Type B pancreatic cell (in vitro differentiated cells): ENCODE measurements around the gene PLCL2. TPM values are rescaled to one million over a fixed set of nuclear protein-coding genes. Genes with fewer than 3 reads are reported as not detected.

Experiments
- DNase-seq: peaks from one replicate; pipeline ENCODE4 v3.0.0; 2021; ENCODE audit warnings: mixed read lengths; ENCODE audit not compliant: unreplicated experiment; ENCODE audit errors: extremely low spot score
- H3K27ac Mint-ChIP-seq: 2 replicates; pipeline ENCODE4 v1.8.0; 2021; ENCODE audit warnings: mild to moderate bottlenecking, mixed read lengths
- H3K27me3 Mint-ChIP-seq: 2 replicates; pipeline ENCODE4 v1.8.0; 2021; ENCODE audit warnings: mixed read lengths
- H3K36me3 Mint-ChIP-seq: 2 replicates; pipeline ENCODE4 v1.8.0; 2021; ENCODE audit warnings: mixed read lengths
- H3K4me1 Mint-ChIP-seq: one replicate; pipeline ENCODE4 v1.8.0; 2021; ENCODE audit warnings: mixed read lengths; ENCODE audit not compliant: unreplicated experiment
- H3K4me3 Mint-ChIP-seq: 2 replicates; pipeline ENCODE4 v1.8.0; 2021; ENCODE audit warnings: mild to moderate bottlenecking, mixed read lengths
- H3K9me3 Mint-ChIP-seq: 2 replicates; pipeline ENCODE4 v1.8.0; 2021; ENCODE audit warnings: mixed read lengths
- total RNA-seq: library from RNA; stranded (reverse); gene quantifications from 2 replicates; pipeline ENCODE4 v1.2.1, GENCODE V29; 2021; ENCODE audit warnings: low replicate concordance
- TF ChIP-seq, protein P1 (sequence below): fragments of 200-600 bp; sonication (generic); conservative IDR thresholded peaks from 2 replicates; pipeline ENCODE4 v1.5.0; 2021; ENCODE audit warnings: antibody characterized with exemption, mild to moderate bottlenecking

The PLCL2 gene
- total RNA-seq, 1 donor from 2014 or later, result 10.6 TPM

GRCh38 chr3:16932877-16933276 lies 48.1 kb downstream of the PLCL2 start:
- no peak overlapping the region for H3K4me3 Mint-ChIP-seq
- peaks cover 5% of the 10 kb centered on the region for H3K36me3 Mint-ChIP-seq
- H3K27me3 Mint-ChIP-seq, result peaks cover 19% of the 10 kb centered on the region
- TF ChIP-seq, protein P1, sequence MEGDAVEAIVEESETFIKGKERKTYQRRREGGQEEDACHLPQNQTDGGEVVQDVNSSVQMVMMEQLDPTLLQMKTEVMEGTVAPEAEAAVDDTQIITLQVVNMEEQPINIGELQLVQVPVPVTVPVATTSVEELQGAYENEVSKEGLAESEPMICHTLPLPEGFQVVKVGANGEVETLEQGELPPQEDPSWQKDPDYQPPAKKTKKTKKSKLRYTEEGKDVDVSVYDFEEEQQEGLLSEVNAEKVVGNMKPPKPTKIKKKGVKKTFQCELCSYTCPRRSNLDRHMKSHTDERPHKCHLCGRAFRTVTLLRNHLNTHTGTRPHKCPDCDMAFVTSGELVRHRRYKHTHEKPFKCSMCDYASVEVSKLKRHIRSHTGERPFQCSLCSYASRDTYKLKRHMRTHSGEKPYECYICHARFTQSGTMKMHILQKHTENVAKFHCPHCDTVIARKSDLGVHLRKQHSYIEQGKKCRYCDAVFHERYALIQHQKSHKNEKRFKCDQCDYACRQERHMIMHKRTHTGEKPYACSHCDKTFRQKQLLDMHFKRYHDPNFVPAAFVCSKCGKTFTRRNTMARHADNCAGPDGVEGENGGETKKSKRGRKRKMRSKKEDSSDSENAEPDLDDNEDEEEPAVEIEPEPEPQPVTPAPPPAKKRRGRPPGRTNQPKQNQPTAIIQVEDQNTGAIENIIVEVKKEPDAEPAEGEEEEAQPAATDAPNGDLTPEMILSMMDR, result no peak
- no peaks in the 10 kb centered on the region for H3K9me3 Mint-ChIP-seq
- no peak overlapping the region for H3K27ac Mint-ChIP-seq
- no peak for DNase-seq
- no peaks in the 10 kb centered on the region for H3K4me1 Mint-ChIP-seq

DNA sequence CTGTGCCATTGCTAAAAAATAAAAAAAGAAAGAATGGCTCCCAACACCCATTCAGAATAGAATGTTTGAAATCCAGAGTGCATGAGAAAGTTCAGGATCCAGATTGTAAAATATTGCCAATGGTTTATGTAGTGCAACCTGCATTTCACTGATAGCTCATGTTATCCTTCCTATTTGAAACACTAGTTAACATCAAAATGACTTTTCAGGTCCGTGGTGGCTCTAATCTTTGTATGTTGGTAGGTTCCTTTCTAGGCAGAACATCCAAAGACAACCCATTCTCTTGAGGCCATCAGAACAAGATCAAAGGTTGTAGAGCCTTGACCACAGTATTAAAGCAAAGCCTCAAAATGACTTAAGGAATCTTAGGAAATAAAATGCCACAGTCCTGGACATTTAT lies 51.0 kb downstream of the PLCL2 start:
- peaks cover 30% of the 10 kb centered on the region for H3K27me3 Mint-ChIP-seq
- no peaks in the 10 kb centered on the region for H3K4me1 Mint-ChIP-seq
- TF ChIP-seq, protein P1, result no peak
- peaks cover 5% of the 10 kb centered on the region for H3K36me3 Mint-ChIP-seq
- H3K27ac Mint-ChIP-seq, result no peak overlapping the region
- no peaks in the 10 kb centered on the region for H3K9me3 Mint-ChIP-seq
- no peak for DNase-seq
- no peak overlapping the region for H3K4me3 Mint-ChIP-seq

DNA sequence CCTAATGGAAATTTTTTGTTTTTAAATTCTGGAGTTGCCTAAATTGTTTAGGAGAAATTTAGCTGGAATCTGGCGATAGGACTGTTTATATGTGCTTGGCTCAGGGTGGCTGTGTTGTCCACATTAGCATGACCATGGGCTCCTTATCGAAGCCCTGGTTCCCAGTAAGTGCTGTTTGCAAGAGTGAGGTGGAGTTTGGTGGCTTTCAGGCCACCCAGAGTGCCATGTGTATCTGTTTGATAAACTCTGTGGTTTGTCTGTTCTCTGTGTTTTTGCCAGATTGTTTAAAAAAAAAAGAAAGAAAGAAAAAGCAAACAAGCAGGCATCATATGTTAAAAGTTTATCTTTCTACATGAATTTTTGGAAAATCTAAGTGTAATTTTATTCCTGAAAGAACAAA lies 51.5 kb downstream of the PLCL2 start:
- Mint-ChIP-seq H3K9me3 (no peaks in the 10 kb centered on the region), H3K4me3 (no peak overlapping the region), H3K27me3 (peaks cover 34% of the 10 kb centered on the region), H3K36me3 (peaks cover 5% of the 10 kb centered on the region), H3K27ac (no peak overlapping the region), H3K4me1 (peaks cover 4% of the 10 kb centered on the region)
- DNase-seq, result no peak
- TF ChIP-seq, protein P1, result no peak

DNA sequence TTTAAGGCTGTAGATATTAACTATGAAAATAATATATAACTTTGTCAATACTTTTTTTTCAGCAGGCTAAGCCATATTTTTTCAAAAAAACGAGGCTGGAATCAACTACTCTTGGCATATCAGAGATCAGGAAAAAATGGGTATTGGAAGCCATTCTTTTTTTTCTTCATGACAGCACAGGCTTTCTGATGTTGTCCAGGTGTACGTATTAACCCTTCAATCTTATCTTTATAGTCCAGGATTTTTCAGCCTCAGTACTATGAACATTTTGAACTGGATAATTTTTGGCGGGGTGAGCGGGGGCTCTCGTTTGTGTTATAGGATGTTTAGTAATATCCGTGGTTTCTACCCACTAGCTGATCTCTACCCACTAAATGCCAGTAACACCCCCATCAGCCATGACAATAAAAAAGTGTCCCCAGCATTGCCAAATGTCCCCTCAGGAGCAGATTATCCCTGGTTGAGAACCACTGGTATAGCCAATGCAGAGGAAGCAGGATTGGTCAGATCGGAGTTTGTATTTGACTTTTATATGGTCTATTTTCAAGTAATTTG lies 52.0 kb downstream of the PLCL2 start:
- no peak overlapping the region for H3K27ac Mint-ChIP-seq
- H3K4me1 Mint-ChIP-seq, result peaks cover 9% of the 10 kb centered on the region
- H3K4me3 Mint-ChIP-seq, result no peak overlapping the region
- peaks cover 39% of the 10 kb centered on the region for H3K27me3 Mint-ChIP-seq
- H3K36me3 Mint-ChIP-seq, result peaks cover 5% of the 10 kb centered on the region
- DNase-seq, result no peak
- no peaks in the 10 kb centered on the region for H3K9me3 Mint-ChIP-seq
- TF ChIP-seq, protein P1, result no peak

DNA sequence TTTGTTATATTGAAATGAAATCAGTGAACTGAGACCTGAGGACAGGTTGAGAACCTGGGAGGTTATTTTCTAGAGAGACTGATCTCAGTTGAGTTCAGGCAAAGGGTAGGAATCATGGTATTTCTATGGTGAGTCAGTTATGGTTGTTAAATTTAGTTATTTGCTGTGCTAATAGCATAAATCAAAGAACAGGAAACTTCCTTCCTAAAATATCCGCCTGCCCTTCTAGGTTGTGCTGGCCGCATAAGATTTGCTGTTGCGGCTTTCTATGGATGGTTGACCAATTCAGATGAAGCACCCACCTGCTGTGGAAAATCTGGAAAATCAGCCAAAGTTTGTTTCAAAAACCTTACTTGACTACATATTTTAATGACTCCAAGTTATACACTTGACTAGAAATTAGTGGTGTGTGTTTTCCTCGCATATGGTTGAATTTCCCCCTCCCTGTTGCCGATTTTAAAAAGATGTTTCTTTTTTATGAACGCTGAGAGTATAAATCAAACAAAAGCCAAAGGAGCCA lies 52.6 kb downstream of the PLCL2 start:
- Mint-ChIP-seq H3K4me3 (no peak overlapping the region), H3K27ac (no peak overlapping the region), H3K36me3 (peaks cover 5% of the 10 kb centered on the region), H3K9me3 (no peaks in the 10 kb centered on the region), H3K27me3 (peaks cover 39% of the 10 kb centered on the region), H3K4me1 (peaks cover 13% of the 10 kb centered on the region)
- no peak for DNase-seq
- TF ChIP-seq, protein P1, result no peak
